Activated CD8-positive, alpha-beta T cell treated with anti-CD3 and anti-CD28 coated beads for 36 hours (primary cell): Measurements from ENCODE around the gene DLGAP1. TPM values are rescaled to one million over a fixed set of nuclear protein-coding genes. Genes with fewer than 3 reads are reported as not detected.

Experiments used
- ATAC-seq: fragments of 200-7000 bp; cut with Tn5 transposase; one replicate; pipeline ENCODE4 v1.10.0; 2021; ENCODE audit warnings: mild to moderate bottlenecking, moderate library complexity
- CTCF ChIA-PET: fragments of 350-600 bp; sonication (Branson Sonifier 250); formaldehyde crosslinking; loops from one replicate; lab custom pipeline; 2021; ENCODE audit warnings: antibody characterized with exemption; lab: Charles Lee
- POLR2A ChIA-PET: fragments of 350-600 bp; sonication (Branson Sonifier 250); formaldehyde crosslinking; loops from one replicate; lab custom pipeline; 2021; ENCODE audit warnings: antibody characterized with exemption; lab: Charles Lee
- DNase-seq: peaks from one replicate; pipeline ENCODE4 v3.0.0-alpha.2; 2020
- H3K27ac Mint-ChIP-seq: one replicate; pipeline ENCODE4 v1.8.0; 2021; ENCODE audit warnings: mild to moderate bottlenecking, mixed read lengths
- H3K27me3 Mint-ChIP-seq: one replicate; pipeline ENCODE4 v1.8.0; 2021; ENCODE audit warnings: mixed read lengths
- H3K36me3 Mint-ChIP-seq: one replicate; pipeline ENCODE4 v1.8.0; 2021; ENCODE audit warnings: low read depth, mixed read lengths
- H3K4me1 Mint-ChIP-seq: one replicate; pipeline ENCODE4 v1.8.0; 2021; ENCODE audit warnings: low read depth, mixed read lengths
- H3K4me3 Mint-ChIP-seq: one replicate; pipeline ENCODE4 v1.8.0; 2021; ENCODE audit warnings: mild to moderate bottlenecking, moderate library complexity, mixed read lengths
- H3K9me3 Mint-ChIP-seq: one replicate; pipeline ENCODE4 v1.8.0; 2021; ENCODE audit warnings: mixed read lengths
- intact Hi-C: fragments of 100-400 bp; cut with micrococcal nuclease; formaldehyde crosslinking; loops from one replicate; pipeline ENCODE4 v1.10.0; 2022
- total RNA-seq, 2 experiments: library from RNA; stranded (reverse); gene quantifications; one replicate each; pipeline ENCODE4 v1.2.3, GENCODE V29; 2021
- TF ChIP-seq, protein P1 (sequence below): fragments of 200-600 bp; IDR thresholded peaks from one replicate; pipeline ENCODE4 v1.8.0; 2022; ENCODE audit warnings: antibody characterized with exemption, mild to moderate bottlenecking

DLGAP1 gene
- total RNA-seq, 2 experiments from 2014 or later = not detected

DNA sequence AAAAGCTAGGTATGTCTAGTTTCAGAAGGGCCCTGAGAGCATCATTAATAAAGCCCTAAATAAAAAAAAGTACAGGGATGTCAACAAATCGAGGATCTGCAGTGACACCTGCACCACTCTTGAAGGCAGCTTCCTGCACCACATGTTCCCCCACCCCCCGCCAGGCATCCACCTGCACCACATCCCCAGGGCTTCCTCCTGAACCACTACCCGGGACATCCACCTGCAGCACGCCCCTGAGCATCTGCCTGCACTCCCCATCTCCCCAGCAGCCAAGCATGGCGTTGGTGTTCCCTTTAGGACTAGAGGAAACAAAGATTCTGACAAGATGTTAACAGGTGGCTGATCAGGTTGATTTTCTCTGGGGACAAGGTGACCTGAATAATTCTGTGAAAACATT, 55.2 kb downstream of the DLGAP1 start:
- ChIA-PET CTCF (no interaction called here), POLR2A (no interaction called here)
- no peaks in the 10 kb centered on the region for H3K9me3 Mint-ChIP-seq
- intact Hi-C loops = no loop called here
- H3K36me3 Mint-ChIP-seq = no peaks in the 10 kb centered on the region
- H3K27me3 Mint-ChIP-seq = no peaks in the 10 kb centered on the region
- H3K4me3 Mint-ChIP-seq = no peak overlapping the region
- DNase-seq = no peak
- TF ChIP-seq, protein P1, sequence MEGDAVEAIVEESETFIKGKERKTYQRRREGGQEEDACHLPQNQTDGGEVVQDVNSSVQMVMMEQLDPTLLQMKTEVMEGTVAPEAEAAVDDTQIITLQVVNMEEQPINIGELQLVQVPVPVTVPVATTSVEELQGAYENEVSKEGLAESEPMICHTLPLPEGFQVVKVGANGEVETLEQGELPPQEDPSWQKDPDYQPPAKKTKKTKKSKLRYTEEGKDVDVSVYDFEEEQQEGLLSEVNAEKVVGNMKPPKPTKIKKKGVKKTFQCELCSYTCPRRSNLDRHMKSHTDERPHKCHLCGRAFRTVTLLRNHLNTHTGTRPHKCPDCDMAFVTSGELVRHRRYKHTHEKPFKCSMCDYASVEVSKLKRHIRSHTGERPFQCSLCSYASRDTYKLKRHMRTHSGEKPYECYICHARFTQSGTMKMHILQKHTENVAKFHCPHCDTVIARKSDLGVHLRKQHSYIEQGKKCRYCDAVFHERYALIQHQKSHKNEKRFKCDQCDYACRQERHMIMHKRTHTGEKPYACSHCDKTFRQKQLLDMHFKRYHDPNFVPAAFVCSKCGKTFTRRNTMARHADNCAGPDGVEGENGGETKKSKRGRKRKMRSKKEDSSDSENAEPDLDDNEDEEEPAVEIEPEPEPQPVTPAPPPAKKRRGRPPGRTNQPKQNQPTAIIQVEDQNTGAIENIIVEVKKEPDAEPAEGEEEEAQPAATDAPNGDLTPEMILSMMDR = no peak
- H3K4me1 Mint-ChIP-seq = no peaks in the 10 kb centered on the region
- no peak for ATAC-seq
- no peak overlapping the region for H3K27ac Mint-ChIP-seq

DNA sequence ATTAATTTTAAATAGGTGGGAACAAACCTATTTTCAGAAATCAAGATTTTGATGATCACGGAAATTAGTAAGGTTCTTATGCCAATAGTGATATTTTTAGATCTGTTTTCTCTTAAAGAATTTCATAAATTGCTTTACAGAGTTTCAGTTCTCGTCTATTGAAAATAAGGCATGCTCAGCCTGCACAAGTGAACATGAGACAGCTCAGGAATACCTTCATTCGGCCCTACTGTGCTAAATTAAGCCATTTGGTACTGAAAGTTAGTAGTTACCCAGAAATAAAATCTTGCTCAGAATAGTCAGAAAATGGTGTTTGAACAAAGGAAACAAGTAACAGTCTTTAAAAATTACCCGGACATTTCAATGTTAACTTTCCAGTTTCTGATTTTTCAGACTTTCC, 60.4 kb downstream of the DLGAP1 start:
- ChIA-PET POLR2A (no interaction called here), CTCF (no interaction called here)
- H3K27ac Mint-ChIP-seq = no peak overlapping the region

DNA sequence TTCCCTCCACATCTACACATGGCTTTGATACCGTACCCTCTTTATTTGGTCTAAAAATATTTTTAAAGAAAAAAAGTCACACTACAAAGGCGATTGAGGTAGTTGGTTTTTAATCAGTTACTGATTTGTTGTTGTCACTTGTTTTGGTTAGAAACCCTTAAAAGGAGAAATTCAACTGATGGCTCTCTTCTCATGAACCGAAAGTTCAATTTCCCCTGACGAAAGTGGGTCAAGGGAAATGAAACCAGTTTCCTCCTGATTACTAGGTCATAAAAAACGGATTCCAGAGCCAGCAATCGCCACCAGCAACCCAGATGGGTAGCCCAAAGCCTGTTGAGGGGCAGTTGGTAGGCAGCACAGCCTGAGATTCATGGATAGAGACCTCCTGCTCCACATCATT, 63.2 kb downstream of the DLGAP1 start:
- H3K36me3 Mint-ChIP-seq = no peaks in the 10 kb centered on the region
- H3K27me3 Mint-ChIP-seq = no peaks in the 10 kb centered on the region
- peaks cover 2% of the 10 kb centered on the region for H3K9me3 Mint-ChIP-seq
- intact Hi-C loops = no loop called here
- TF ChIP-seq, protein P1 = no peak
- H3K4me1 Mint-ChIP-seq = no peaks in the 10 kb centered on the region
- ATAC-seq = no peak
- ChIA-PET CTCF (no interaction called here), POLR2A (no interaction called here)
- H3K27ac Mint-ChIP-seq = no peak overlapping the region
- no peak for DNase-seq
- no peak overlapping the region for H3K4me3 Mint-ChIP-seq

More for the DNA sequence above, 60.4 kb downstream of the DLGAP1 start:
- TF ChIP-seq, protein P1 = no peak
- no peaks in the 10 kb centered on the region for H3K36me3 Mint-ChIP-seq
- H3K9me3 Mint-ChIP-seq = peaks cover 2% of the 10 kb centered on the region
- intact Hi-C loops = no loop called here
- DNase-seq = no peak
- ATAC-seq = no peak
- H3K4me3 Mint-ChIP-seq = no peak overlapping the region
- H3K27me3 Mint-ChIP-seq = no peaks in the 10 kb centered on the region
- H3K4me1 Mint-ChIP-seq = no peaks in the 10 kb centered on the region

DNA sequence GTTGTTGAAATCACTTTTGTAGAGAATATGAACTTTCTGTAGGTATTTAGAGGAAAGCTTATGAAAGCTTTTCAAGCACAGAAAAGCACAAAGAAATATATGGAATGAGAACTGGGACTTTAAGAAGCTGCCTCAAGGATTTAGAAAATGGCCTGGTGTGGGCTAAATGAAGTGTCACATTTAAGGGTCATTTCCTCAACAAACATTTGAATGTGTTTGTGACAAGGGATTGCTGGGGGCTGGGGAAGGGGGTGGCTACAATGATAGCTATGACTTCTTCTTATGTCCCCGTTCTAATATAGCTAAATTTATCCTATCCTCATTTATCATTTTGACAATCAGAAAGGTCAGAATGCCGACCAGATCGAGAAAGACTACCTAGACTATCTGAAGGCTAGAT, 69.2 kb downstream of the DLGAP1 start:
- POLR2A ChIA-PET = no interaction called here
- H3K9me3 Mint-ChIP-seq = no peaks in the 10 kb centered on the region
- no peaks in the 10 kb centered on the region for H3K36me3 Mint-ChIP-seq
- CTCF ChIA-PET = no interaction called here
- intact Hi-C loops = no loop called here
- no peaks in the 10 kb centered on the region for H3K27me3 Mint-ChIP-seq
- DNase-seq (no peak), ATAC-seq (no peak)
- H3K4me1 Mint-ChIP-seq = no peaks in the 10 kb centered on the region
- no peak overlapping the region for H3K27ac Mint-ChIP-seq
- TF ChIP-seq, protein P1 = no peak
- H3K4me3 Mint-ChIP-seq = no peak overlapping the region

DNA sequence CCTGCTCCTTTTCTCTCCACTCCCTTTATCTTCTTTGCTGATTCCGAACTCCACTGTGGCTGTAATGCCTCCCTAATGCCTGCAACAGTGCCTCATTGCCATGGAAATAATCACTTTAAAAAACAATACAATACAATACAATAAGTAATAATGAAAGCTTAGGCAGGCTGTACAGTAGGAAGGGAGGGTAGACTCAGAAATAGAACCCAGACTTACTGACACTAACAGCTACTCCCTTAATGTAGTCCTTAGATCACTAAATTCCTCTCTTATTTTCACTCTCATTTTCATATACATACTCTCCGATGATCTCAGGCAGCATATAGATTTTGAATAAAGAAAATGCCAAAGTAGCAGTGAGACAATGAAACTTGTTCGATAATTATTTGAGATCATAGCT, 70.2 kb downstream of the DLGAP1 start:
- Mint-ChIP-seq H3K27ac (no peak overlapping the region), H3K4me1 (no peaks in the 10 kb centered on the region), H3K4me3 (no peak overlapping the region), H3K36me3 (no peaks in the 10 kb centered on the region), H3K27me3 (no peaks in the 10 kb centered on the region), H3K9me3 (no peaks in the 10 kb centered on the region)
- DNase-seq = no peak
- ChIA-PET POLR2A (no interaction called here), CTCF (no interaction called here)
- TF ChIP-seq, protein P1 = no peak
- no peak for ATAC-seq
- intact Hi-C loops = no loop called here
